ENCODE data around the gene TTC34.
"Not testable (repeated sequence)": the region's sequence is repeated elsewhere in the genome, so short reads cannot be mapped to it uniquely, and the experiment has no call there.

TTC34 gene

GRCh38 chr1:2755426-2755825 is 46.1 kb downstream of the TTC34 start:
- not testable (repeated sequence) for FAIRE-seq

DNA sequence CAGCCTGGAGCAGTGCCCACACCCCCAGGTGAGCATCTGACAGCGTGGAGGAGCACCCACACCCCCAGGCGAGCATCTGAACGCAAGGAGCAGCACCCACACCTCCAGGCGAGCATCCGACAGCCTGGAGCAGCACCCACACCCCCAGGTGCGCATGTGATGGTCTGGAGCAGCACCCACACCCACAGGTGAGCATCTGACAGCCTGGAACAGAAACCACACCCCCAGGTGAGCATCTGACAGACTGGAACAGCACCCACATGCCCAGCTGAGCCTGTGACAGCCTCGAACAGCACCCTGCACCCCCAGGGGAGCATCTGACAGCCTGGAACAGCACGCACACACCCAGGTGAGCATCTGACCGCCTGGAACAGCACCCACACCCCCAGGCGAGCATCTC is 46.9 kb downstream of the TTC34 start:
- FAIRE-seq = not testable (repeated sequence)

DNA sequence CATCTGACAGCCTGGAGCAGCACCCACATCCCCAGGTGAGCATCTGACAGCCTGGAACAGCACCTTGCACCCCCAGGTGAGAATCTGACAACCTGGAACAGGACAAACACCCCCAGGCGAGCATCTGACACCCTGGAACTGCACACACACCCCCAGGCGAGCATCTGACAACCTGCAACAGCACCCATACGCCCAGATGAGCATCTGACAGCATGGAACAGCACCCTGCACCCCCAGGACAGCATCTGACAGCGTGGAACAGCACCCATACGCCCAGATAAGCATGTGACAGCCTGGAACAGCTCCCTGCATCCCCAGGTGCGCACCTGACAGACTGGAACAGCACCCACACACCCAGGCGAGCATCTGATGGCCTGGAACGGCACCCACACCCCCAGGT is 49.0 kb downstream of the TTC34 start:
- not testable (repeated sequence) for FAIRE-seq

DNA sequence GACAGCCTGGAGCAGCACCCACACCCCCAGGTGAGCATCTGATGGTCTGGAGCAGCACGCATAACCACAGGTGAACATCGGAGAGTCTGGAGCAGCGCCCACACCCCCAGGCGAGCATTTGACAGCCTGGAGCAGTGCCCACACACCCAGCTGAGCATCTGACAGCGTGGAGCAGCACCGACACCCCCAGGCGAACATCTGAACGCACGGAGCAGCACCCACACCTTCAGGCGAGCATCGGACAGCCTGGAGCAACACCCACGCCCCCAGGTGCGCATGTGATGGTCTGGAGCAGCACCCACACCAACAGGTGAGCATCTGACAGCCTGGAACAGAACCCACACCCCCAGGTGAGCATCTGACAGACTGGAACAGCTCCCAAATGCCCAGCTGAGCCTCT is 49.6 kb downstream of the TTC34 start:
- not testable (repeated sequence) for FAIRE-seq

DNA sequence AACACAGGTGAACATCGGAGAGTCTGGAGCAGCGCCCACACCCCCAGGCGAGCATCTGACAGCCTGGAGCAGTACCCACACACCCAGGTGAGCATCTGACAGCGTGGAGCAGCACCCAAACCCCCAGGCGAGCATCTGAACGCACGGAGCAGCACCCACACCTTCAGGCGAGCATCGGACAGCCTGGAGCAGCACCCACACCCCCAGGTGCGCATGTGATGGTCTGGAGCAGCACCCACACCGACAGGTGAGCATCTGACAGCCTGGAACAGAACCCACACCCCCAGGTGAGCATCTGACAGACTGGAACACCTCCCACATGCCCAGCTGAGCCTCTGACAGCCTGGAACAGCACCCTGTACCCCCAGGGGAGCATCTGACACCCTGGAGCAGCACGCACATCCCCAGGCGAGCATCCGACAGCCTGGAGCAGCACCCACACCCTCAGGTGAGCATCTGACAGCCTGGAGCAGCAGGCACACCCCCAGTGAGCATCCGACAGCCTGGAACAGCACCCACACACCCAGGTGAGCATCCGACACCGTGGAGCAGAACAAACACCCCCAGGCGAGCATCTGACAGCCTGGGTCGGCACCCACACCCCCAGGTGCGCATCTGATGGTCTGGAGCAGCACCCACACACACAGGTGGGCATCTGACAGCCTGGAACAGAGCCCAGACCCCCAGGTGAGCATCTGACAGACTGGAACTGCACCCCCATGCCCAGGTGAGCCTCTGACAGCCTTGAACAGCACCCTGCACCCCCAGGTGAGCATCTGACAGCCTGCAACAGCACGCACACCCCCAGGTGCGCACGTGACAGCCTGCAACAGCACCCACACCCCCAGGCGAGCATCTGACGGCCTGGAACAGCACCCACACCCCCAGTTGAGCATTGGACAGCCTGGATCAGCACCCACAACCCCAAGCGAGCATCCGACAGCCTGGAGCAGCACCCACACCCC is 50.4 kb downstream of the TTC34 start:
- not testable (repeated sequence) for FAIRE-seq

DNA sequence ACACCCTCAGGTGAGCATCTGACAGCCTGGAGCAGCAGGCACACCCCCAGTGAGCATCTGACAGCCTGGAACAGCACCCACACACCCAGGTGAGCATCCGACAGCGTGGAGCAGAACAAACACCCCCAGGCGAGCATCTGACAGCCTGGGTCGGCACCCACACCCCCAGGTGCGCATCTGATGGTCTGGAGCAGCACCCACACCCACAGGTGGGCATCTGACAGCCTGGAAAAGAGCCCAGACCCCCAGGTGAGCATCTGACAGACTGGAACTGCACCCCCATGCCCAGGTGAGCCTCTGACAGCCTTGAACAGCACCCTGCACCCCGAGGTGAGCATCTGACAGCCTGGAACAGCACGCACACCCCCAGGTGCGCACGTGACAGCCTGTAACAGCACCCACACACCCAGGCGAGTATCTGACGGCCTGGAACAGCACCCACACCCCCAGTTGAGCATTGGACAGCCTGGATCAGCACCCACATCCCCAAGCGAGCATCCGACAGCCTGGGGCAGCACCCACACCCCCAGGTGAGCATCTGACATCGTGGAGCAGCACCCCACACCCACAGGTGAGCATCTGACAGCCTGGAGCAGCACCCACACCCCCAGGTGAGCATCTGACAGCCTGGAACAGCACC is 51.3 kb downstream of the TTC34 start:
- not testable (repeated sequence) for FAIRE-seq

GRCh38 chr1:2748626-2749025 is 52.9 kb downstream of the TTC34 start:
- not testable (repeated sequence) for FAIRE-seq

GRCh38 chr1:2694796-2695195 is 106.7 kb downstream of the TTC34 start:
- FAIRE-seq = not testable (repeated sequence)

GRCh38 chr1:2690180-2690579 is 111.3 kb downstream of the TTC34 start:
- FAIRE-seq = not testable (repeated sequence)

DNA sequence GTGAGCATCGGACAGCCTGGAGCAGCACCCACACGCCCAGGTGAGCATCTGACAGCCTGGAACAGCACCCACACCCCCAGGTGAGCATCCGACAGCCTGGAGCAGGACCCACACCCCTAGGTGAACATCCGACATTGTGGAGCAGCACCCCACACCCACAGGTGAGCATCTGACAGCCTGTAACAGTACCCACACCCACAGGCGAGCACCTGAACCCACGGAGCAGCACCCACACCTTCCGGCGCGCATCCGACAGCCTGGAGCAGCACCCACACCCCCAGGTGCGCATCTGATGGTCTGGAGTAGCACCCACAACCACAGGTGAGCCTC is 113.2 kb downstream of the TTC34 start:
- FAIRE-seq = not testable (repeated sequence)

GRCh38 chr1:2687638-2688335 is 113.7 kb downstream of the TTC34 start:
- FAIRE-seq = not testable (repeated sequence)

DNA sequence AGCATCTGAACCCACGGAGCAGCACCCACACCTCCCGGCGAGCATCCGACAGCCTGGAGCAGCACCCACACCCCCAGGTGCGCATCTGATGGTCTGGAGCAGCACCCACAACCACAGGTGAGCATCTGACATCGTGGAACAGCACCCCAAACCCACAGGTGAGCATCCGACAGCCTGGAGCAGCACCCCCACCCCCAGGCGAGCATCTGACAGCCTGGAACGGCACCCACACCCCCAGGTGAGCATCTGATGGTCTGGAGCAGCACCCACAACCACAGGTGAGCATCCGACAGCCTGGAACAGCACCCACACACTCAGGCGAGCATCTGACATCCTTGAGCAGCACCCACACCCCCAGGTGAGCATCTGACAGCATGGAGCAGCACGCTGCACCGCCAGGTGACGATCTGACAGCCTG is 114.3 kb downstream of the TTC34 start:
- not testable (repeated sequence) for FAIRE-seq

DNA sequence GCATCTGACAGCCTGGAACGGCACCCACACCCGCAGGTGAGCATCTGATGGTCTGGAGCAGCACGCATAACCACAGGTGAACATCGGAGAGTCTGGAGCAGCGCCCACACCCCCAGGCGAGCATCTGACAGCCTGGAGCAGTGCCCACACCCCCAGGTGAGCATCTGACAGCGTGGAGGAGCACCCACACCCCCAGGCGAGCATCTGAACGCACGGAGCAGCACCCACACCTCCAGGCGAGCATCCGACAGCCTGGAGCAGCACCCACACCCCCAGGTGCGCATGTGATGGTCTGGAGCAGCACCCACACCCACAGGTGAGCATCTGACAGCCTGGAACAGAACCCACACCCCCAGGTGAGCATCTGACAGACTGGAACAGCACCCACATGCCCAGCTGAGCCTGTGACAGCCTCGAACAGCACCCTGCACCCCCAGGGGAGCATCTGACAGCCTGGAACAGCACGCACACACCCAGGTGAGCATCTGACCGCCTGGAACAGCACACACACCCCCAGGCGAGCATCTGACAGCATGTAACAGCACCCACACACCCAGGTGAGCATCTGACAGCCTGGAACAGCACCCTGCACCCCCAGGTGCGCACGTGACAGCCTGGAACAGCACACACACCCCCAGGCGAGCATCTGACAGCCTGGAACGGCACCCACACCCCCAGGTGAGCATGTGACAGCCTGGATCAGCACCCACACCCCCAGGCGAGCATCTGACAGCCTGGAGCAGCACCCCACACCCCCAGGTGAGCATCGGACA is 115.2 kb downstream of the TTC34 start:
- not testable (repeated sequence) for FAIRE-seq

DNA sequence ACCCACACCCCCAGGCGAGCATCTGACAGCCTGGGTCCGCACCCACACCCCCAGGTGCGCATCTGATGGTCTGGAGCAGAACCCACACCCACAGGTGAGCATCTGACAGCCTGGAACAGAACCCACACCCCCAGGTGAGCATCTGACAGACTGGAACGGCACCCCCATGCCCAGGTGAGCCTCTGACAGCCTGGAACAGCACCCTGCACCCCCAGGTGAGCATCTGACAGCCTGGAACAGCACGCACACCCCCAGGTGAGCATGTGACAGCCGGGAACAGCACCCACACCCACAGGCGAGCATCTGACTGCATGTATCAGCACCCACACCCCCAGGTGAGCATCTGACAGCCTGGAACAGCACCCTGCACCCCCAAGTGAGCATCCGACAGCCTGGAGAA is 115.8 kb downstream of the TTC34 start:
- not testable (repeated sequence) for FAIRE-seq

GRCh38 chr1:2684878-2685277 is 116.6 kb downstream of the TTC34 start:
- not testable (repeated sequence) for FAIRE-seq

GRCh38 chr1:2684000-2684399 is 117.5 kb downstream of the TTC34 start:
- FAIRE-seq = not testable (repeated sequence)

DNA sequence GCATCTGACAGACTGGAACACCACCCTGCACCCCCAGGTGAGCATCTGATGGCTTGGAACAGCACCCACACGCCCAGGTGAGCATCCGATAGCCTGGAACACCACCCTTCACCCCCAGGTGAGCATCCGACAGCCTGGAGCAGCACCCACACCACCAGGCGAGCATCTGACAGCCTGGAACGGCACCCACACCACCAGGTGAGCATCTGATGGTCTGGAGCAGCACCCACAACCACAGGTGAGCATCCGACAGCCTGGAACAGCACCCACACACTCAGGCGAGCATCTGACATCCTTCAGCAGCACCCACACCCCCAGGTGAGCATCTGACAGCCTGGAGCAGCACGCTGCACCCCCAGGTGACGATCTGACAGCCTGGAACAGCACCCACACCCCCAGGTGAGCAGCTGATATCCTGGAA is 118.2 kb downstream of the TTC34 start:
- not testable (repeated sequence) for FAIRE-seq

DNA sequence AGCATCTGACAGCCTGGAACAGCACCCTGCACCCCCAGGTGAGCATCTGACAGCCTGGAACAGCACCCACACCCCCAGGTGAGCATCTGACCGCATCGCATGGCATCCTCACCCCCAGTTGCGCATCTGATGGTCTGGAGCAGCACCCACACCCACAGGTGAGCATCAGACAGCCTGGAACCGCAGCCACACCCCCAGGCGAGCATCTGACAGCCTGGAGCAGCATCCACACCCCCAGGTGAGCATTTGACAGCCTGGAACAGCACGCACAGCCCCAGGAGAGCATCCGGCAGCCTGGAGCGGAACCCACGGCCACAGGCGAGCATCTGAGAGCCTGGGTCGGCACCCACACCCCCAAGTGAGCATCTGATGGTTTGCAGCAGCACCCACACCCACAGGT is 118.6 kb downstream of the TTC34 start:
- not testable (repeated sequence) for FAIRE-seq

DNA sequence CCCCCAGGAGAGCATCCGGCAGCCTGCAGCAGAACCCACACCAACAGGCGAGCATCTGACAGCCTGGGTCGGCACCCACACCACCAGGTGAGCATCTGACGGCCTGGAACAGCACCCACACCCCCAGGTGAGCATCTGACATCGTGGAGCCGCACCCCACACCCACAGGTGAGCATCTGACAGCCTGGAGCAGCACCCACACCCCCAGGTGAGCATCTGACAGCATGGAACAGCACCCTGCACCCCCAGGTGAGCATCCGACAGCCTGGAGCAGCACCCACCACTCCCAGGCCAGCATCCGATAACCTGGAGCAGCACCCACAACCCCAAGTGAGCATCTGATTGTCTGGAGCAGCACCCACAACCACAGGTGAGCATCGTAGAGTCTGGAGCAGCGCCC is 124.8 kb downstream of the TTC34 start:
- FAIRE-seq = not testable (repeated sequence)

DNA sequence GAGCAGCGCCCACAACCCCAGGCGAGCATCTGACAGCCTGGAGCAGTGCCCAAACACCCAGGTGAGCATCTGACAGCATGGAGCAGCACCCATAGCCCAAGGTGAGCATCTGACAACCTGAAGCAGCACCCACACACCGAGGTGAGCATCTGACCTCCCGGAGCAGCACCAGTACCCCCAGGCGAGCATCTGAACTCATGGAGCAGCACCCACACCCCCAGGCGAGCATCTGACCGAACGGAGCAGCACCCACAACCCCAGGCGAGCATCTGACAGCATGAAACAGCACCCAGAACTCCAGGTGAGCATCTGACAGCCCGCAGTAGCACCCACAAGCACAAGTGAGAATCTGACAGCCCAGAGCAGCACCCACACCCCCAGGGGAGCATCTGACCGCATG is 129.8 kb downstream of the TTC34 start:
- not testable (repeated sequence) for FAIRE-seq

- FAIRE-seq = not testable (repeated sequence)
Measured at GRCh38 chr1:2659806-2660205, 141.7 kb downstream of the TTC34 start.

DNA sequence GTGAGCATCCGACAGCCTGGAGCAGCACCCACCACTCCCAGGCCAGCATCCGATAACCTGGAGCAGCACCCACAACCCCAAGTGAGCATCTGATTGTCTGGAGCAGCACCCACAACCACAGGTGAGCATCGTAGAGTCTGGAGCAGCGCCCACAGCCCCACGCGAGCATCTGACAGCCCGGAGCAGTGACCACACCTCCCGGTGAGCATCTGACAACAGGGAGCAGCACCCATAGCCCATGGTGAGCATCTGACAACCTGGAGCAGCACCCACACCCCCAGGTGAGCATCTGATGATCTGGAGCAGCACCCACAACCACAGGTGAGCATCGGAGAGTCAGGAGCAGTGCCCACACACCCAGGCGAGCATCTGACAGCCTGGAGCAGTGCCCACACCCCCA is 143.6 kb downstream of the TTC34 start:
- FAIRE-seq = not testable (repeated sequence)
